ENCODE results near the gene RAB37. TPM values are rescaled to one million over a fixed set of nuclear protein-coding genes. Genes with fewer than 3 reads are reported as not detected.

Gene RAB37
- total and polyA plus RNA-seq, 2 of the 13 experiments (the other 11 are each of a cell fraction or from before 2014, with no cell fraction given) = 0.91 to 3.7 TPM

GRCh38 chr17:74738051-74738996 lies 1.3 kb downstream of the RAB37 start (continued):
- TF ChIP-seq ELF3 (CRISPR knock-in tag; IDR thresholded peaks at IDR 0.05) (peak; percentile 50), ZNF550 (CRISPR knock-in tag; IDR thresholded peaks at IDR 0.05; ENCODE audit: borderline replicate concordance) (no peak), ZNF34 (CRISPR knock-in tag; IDR thresholded peaks at IDR 0.05; ENCODE audit: borderline replicate concordance) (no peak), ZNF468 (CRISPR knock-in tag; IDR thresholded peaks at IDR 0.05) (no peak), MAFG (CRISPR knock-in tag; IDR thresholded peaks at IDR 0.05) (no peak), PHF20 (CRISPR knock-in tag; IDR thresholded peaks at IDR 0.05) (no peak), SIX1 (CRISPR knock-in tag; IDR thresholded peaks at IDR 0.05; ENCODE audit: borderline replicate concordance) (no peak), NR2F1 (CRISPR knock-in tag; IDR thresholded peaks at IDR 0.05) (peak; percentile 81 to 92), THAP8 (CRISPR knock-in tag; IDR thresholded peaks at IDR 0.05; ENCODE audit: borderline replicate concordance) (no peak), HES4 (CRISPR knock-in tag; IDR thresholded peaks at IDR 0.05; ENCODE audit: borderline replicate concordance) (no peak), ZBTB43 (CRISPR knock-in tag; conservative IDR thresholded peaks at IDR 0.05) (no peak), ZNF431 (CRISPR knock-in tag; IDR thresholded peaks at IDR 0.05; ENCODE audit: borderline replicate concordance, low read depth) (no peak), ZNF430 (CRISPR knock-in tag; IDR thresholded peaks at IDR 0.05) (peak; percentile 73; the same call in 1 of the 2 replicates), ZNF513 (CRISPR knock-in tag; conservative IDR thresholded peaks at IDR 0.05) (no peak), FOXP1 (IDR thresholded peaks at IDR 0.05) (no peak), FOXP1 (CRISPR knock-in tag; IDR thresholded peaks at IDR 0.05) (peak; percentile 76), SKIL (CRISPR knock-in tag; IDR thresholded peaks at IDR 0.05; ENCODE audit: borderline replicate concordance) (0 out of 2 replicates have a peak, but pooled peaks have one; percentile 14), ELF4 (CRISPR knock-in tag; IDR thresholded peaks at IDR 0.05; ENCODE audit: borderline replicate concordance) (no peak), PRDM15 (CRISPR knock-in tag; IDR thresholded peaks at IDR 0.05) (no peak)

Data from HepG2 (cell line).